GM18868 (cell line): Measurements from ENCODE around the gene PITX2.

Experiments
- ATAC-seq: cut with Tn5 transposase; IDR thresholded peaks from one replicate; pipeline ENCODE4 v1.9.1; 2021; ENCODE audit warnings: mild to moderate bottlenecking, moderate library complexity; ENCODE audit not compliant: unreplicated experiment

The PITX2 gene

DNA sequence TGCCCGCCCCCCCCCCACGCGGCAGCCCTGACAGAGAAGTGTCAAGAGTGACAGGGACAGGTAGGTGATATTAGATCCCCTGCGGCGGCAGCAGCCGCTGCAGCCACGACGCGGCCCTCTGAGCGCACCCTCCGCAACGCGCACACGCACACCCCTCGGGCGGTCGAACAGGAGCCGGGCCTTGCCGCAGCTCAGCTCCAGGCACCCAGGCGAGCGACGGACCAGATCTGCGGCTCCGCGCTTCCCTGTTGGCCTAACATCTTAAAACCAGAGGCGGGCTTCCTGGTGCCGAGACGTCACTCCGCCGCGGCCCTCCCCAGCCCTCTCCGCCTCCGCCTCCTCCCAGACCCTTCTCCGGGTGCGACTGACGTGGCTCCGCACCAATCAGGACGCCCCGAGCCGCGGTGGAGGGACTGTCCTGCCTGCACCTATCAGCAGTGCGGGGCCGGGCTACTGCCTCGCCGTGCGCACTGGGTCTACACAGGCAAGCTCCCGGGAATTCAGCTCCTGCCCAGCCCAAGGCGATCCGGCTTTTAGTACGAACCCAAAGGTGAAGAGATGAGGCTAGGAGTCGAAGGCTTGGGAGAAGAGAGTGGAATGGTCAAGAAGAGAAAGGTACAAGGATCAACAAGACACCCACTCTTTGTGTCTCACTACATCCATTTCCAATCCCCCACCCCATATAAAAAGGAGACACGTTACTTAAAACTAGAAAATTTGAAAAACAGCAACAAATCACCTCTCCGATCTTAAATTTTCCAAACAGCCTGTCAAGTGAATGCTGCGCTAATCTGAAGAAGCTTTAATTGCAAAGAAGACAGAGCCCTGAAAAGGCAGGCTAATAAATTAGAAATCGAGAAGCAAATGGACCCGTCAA, at the start of gene PITX2:
PITX2 (minus strand) TSS at position 237 of the 877 bp plus-strand sequence. CDS start 617 bp downstream, outside the sequence.
- ATAC-seq = peak; percentile 97

DNA sequence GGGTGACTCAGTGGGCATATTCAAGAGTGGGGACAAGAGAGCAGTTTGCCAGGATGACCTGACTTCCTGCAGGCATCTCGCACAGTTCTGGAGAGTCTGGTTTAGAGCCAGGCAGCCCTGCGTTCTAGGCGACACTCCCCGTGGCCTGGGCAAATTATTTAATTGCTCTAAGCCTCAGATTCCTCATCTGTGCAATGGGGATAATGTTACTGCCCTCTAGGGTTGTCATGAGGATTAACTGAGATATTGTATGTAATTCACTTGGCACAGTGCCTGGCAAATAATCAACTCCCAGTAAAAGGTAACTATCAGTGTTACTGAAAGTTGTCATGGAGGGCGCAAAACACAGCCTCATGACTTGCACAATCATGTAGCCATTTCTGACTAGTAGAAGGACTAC, 48.8 kb upstream of the PITX2 start:
- no peak for ATAC-seq

DNA sequence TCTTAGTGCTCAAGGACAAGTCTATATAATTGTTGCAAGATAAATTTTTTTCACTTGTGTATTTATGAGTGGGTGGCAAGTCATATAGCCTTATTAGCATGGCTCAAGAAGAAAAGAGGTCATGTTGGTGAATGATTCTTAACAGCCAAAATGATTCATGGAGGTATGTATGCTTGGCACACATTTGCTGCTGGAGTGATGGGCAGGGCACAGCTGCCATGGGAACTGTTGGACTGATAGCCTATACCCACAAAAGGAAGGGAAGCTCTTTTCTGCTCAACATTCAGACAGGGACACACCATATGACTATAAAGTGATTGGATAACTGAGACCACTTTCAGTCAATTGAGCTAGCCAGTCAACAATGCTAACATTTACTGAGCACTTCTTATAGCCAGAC, 46.8 kb upstream of the PITX2 start:
- ATAC-seq = no peak

DNA sequence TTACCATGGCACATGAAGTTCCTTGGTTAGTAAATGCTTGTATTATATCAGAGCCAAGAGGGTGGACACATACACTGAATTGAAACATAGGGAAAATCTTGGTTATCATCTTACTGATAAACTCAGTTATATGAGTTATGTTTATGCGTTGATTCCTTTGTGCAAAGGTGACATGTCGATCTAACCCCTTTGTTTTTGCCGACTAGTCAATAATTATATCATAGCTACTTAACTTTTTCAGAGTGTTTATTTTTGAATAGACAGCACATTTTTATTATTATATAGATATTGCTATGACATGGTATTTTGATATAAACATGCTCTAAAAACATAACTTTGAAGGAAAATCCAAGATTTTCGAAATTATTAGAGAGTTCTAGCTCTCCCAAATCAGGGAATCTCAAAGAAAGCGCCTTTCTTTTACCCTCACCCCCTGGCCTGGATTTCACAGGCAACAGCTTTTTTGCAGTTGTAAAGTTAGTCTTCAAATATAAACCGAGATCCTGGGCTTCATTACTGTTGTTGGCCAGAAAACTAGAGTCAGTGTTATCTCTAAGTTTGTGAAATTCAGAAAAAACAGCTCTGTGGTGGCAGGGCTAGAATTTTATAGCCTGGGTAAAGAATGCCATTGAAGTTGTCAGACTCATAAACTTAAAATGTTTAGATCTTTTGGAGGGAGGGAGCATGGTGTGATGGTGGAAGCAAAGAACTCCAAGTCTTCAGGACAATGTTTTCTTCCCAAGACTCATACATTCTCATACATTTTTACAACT, 45.8 kb upstream of the PITX2 start:
- no peak for ATAC-seq

DNA sequence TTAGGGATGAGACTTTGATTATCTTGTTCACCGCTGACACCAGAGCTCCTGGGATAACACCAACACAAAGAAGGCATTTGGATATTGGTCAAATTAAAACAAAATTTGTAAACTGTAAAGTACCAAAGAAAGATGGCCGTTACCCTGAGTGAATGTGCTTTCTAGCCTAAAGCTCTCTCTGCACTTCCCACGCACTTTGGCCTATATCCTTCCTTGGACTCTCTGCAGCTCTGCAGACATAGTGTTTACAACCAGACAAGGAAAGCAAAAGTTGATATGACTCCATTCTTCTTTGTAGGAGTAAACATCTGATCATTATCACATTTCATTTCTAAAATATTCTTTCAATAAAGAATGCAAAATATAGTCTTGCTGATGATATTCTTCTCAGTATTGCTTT, 44.8 kb upstream of the PITX2 start:
- ATAC-seq = no peak

DNA sequence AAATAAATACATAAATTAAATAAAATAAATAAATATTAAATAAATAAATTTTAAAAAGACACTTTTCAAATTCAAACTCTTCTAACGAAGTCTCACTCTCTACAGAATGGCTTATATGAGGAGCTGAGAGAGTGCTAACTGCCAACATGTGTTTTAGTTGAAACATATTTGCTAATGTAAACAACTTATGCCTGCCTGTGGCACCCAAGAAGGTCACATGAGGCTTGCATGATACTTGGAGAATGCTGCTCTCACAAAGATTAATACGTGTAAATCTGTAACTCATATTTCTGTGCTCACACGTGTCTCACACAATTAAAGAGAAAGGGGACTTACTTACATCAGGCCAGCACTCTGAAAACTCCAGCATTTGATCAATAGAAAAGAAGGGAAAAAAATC, 43.2 kb upstream of the PITX2 start:
- ATAC-seq = no peak

DNA sequence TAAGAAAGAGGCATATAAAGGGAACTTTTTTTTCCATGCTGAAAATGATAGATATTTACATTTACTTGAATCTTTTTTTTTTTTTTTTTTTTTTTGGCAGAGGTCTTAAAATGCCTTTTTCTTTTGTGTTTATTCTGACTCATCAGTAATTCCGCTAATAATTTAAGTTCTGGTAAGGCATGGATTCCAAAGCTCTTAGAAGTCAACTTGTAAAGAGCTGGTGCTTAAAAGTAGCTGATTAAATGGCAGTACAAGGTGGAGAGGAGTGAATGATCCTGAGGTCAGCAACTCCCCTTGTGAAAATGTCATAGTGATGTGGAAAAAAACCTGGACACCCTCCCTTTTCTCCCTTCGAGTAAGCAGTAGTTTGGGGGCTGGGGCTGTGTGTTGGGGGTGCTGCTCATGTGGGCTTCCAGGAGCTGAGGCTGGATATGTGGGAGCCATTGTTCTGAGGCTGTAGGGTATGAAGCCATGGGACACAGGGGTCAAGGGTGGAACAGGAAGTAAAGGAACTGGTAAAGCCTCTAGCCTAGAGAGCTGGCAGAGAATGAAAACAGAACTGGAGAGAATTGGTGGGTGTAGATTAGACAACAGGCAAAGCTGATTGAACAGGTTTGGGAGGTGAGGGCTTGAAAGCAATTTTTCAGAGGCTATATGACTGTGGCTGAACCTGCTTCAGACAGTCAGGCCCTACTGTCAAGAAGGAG, 41.0 kb upstream of the PITX2 start:
- no peak for ATAC-seq

DNA sequence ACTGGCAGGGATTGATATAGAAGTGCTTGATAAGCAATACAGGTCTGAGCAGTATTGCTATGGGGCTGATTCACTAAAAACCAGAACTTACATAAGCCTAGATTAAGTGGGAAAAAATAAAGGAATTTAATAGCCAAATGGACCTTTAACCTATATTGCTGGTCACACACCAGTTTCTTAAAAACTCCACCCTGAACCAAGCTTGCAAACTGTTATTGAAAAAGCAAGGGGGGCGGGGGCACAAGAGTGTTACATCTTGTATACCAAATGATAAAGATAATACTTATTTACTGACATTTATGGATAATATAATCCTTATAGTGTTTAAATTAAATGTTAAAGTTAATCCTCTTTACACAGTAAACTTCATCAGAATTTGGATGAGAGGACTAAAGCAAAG, 40.3 kb upstream of the PITX2 start:
- ATAC-seq = no peak

DNA sequence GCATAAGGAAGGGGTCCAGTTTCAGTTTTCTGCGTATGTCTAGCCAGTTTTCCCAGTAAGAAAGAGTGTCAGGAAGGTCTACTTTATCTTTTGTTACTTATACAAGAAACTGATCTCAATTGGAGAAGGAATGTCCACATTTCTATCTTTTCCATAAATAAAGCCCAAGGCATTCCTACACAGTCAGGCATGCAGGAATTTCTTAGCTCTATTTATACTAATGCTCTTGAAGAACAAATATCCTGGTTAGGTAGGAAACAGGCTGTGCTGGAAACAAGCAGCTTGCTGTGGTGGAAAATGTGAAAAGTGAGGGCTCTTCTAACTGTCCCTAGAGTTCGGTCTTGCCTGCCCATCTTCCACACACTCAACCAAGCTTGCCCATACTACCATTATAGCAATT, 37.9 kb upstream of the PITX2 start:
- ATAC-seq = no peak

DNA sequence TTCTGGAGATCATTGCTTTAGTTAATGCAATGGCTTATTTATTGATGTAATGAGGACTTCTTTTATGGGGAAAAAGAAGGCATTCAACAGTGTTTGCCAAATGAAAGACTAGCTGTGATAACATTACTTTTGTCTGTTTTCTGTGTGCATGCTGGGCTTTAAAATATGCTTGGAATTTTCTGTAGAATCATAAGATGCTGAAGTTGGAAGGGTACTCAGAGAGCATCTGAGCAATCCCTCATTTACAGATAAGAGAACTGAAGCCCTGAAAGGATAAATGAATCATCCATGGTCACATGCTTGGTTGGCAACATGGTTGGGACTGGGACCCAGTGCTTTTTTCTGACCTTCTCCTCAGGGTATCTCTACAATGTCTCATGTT, 31.4 kb upstream of the PITX2 start:
- no peak for ATAC-seq

DNA sequence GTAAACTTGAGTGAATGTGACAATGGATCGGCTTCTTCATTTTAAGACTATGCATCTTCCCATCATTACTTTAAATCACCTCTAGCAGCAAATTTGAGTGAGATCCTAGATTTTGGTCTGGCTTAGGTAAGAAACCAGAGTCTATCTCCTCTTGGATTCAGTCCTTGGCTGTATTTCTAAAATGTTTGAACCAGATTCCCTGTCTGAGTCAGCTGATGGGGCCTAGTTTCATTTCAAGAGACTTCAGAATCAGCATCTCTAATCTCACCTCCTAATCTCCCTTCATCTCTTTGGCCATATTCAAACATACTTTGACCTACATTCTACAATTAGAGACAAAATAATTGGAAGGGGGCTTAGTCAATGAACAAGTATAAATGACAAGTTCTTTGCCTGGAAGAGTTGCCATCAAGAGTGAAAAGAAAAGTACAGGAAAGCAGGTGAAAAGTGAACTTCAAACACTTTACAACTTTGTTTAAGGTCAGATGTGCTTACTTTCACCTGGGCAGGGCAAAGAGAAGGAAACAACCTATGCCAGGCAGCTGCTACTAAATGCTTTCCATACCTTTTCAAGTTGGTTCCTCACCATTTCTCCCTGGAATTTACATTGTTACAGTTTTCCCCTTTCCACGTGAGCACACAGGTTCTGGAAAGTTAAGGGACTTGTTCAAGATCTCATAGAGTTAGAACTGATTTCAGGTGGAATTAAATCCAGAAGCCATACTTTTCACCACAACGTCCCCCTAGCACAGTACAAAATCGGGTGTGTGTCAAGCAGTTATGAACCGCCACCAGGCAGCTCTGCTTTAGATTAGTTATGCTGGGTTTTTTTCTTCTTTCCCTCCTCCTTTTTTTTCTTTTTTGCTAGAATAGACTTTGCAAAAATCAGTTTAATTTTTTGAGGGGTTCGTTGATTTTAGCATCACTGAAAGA, 30.7 kb upstream of the PITX2 start:
- ATAC-seq = no peak

DNA sequence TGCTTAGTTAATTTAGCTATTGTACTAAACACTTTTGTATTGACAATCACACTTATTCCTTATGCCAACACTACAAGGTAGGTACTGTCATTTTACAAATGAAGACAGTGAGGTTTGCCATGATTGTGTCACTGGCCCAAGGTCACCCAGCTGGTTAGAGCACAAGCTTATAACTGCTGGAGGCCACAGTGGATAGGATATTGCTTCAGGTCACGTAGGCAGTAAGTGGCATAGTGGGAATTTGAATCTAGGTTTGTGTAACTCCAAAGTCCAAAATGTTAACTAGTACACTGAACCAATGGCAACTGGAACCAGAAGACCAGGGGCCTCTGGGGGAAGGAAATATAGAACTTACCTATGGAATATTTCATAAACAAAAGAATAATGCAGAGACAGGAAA, 21.1 kb upstream of the PITX2 start:
- no peak for ATAC-seq

DNA sequence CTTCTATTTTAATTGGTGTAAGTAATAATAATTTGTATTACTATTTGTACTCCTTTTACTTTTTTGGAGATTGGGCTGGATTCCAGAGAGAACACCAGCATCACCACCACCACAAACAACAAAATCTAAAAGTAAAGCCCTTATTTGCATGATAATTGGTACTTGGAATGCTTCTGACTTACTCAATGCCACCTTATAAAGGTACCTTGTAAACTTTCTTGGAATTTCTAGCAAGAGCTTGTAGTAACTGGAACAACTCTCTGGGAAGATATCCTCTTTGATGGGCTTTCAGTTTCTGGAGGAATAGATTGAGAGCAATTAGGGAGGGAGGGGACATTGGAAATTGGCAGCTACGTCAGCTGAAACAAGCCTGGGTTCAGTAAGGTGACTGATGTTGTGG, 20.2 kb upstream of the PITX2 start:
- no peak for ATAC-seq

DNA sequence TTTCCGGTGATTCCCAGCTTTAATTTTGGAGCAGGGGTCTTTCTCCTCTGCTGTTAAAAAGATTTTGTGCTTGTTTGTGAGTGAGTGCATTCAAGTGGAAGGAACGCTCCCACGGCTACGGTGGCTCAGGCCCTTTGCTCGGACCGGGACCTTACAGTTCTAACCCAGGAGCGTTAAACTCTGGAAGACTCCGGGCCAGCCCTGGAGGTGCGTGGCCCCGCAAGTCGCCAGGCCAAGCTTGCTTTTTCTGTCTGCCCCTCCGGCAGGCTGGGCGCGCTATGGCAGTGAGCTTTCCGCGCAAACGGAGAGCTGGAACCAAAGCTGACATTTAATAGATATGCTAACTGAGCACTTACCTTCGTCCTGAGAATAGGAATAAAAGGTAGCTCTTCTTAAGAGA, 18.3 kb upstream of the PITX2 start:
- no peak for ATAC-seq

DNA sequence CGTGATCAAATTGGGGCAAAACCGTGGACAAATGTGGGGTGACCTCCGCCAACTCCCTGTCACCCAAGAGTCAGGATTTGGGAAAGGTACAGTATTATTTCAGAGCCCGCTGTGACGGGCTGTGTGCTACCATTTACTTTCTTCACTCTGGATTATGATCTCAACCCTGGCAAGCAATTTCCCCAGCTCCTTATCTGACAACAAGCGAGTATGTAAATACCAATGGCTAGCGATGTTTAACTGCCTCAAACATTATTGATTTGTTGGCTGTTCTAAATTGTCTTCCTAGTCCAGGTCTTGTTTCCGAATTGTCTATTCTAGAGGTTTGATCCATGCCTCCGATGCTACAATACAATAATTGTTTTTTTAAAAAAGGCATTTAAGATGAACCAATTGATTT, 17.7 kb upstream of the PITX2 start:
- no peak for ATAC-seq

DNA sequence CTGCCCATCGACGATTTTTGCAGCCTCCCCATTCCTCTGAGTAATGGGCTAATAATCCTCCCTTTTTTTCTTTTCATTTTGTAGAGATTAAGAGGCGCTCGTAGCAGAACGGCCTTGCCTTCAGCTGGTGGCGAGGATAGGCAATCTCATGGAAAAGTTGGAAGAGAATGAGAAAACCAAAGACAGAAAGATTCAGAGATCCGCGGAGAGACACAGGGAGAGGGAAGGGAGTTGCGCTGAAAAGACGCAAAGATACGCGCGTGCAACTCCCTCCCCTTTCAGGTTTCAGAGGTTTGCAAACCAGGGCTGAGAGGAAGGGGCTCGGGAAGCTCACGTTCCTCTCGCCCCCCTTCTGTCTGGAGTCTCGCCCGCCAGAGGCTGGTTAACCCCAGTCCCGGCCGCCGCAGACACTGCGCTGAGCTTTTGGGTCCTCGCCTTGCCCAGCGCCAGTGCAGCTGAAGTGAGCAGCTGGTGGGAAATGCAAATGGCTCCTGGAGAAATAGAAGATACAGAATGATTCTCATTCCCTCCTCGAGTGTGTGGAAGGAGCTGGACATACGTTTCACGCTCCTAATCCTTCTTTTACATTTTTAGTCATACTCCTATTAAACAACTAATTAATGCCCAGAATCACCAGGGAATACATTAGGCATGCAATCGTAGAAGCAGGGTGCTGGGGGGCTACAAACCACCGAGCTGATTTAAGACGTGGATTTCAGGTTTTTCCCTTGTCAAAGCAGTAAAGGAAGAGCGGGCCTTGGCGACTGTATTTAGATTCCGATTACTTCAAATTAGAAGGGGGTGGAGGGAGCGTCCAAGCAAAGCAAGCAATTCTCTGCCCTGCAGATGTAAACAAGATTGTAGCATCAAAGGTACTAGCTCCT, 16.6 kb upstream of the PITX2 start:
- ATAC-seq = no peak

DNA sequence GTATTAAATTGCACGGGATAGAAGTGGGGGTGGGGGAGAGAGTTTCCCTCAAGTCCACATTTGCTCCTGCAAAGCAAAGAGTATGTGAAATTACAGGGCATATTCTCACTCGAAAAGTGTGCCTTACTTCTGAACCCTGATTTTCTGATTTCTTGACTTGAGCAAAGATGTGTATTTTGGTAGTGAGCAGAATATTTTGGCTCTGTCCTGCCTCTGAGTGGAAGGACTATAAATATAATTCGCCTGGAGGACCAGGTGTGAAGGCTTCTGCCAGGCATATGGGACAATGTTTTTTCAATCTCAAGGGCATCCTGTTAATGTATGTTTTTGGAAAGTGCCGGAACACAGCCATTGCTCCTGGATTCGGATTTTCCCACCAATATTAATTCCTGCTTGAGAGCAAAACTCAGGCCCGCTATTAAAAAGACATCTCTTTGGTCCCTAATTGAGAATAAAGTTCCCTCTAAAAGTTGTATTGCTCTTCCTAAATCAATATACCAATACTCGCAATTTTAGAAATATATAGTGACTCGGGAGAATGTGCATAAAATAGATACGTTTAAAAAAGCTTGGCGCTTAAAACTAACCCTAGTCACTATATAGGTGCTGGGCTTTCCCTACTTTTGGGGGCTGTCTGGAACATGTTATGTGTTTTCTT, 15.3 kb upstream of the PITX2 start:
- no peak for ATAC-seq

DNA sequence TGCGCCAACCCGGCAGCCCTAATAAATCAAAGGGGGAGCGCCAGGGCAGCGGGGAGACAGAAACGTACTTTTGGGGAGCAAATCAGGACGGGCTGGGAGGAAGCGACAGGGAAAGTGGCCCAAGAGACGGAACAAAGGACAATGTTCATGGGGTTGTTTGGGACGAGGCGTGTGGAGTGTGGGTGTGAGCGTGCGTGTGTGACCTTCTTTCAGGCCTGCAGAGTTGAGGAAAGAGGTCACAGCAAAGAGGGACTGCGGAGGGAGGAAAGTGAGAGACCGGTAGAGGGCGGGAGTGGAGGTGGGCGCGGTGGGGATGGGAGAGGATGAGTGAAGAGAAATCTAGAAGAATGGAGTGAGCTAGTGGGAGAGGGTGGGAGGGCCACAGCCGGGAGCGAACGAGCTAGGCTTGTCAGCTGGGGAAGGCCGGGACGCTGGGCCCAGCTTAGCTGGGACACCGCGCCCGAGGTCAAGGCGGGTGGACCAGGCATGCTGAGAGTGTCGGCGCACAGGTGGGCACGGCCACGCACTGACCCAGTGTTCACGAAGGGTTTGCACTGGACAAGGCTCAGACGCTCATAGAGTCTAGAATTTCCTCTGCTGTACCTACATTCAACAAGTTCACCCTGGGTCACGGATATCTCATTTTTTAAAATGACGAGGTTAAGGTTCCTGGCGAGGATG, 14.7 kb upstream of the PITX2 start:
- no peak for ATAC-seq
